K562 treated with DMSO at 1 percent for 12 hours (cell line): Measurements from ENCODE around the gene DCP1B. TPM values are rescaled to one million over a fixed set of nuclear protein-coding genes. Genes with fewer than 3 reads are reported as not detected.

Experiments
- total RNA-seq: library from RNA; unstranded; fragments of 300-600 nt; gene quantifications from 2 replicates; pipeline ENCODE4 v1.2.3, GENCODE V29; 2022; ENCODE audit not compliant: insufficient read depth

Gene DCP1B
- total RNA-seq = 3.2 and 4.5 TPM in 2 replicates

DNA sequence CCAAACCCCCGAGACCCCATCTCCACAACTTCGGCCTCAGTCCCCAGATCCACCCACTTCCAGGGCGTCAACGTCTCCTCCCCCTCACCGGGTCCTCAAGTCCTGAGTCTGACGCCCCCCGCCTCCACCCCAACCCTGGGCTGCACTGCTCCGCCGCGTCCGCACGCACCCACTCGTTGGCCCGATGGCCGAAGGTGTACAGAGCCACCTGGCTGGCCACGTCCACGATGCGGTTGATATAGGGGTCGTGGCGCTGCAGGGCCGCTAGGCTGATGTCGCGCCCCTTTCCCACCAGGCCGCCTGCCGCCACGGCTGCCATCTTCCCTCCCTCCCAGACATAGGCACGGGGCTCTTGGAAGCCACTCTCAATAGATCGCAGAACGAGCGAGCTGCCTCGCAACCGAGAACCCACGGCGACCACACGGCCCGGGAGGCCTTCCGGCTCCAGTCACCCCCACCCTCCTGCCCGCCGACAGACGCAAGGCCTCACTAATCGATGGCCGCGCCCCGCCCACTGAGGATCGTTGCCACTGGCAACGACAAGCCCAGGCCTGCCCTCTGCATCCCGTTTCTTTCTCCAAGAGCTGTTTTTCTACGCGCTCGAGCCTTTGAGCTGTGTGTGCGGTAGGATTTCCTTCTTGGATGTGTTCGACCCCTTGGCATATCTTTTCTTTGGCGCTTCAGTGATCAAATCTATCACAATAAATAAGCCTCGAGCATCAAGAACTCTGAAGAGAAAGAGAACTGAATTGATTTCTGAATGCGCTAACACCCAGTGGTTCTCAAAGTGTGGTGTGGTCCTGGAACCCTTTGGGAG lies at the start of gene DCP1B:
TSS of gene DCP1B (minus strand) at position 345 of the 817 bp plus-strand sequence. CDS start at position 319, 26 bp downstream.

GRCh38 chr12:2052826-2053678 lies 48.8 kb upstream of the DCP1B start, which contains the start of gene CACNA1C:
CACNA1C (plus strand) TSS chr12:2052987; CDS start chr12:2053563, 576 bp downstream.

DNA sequence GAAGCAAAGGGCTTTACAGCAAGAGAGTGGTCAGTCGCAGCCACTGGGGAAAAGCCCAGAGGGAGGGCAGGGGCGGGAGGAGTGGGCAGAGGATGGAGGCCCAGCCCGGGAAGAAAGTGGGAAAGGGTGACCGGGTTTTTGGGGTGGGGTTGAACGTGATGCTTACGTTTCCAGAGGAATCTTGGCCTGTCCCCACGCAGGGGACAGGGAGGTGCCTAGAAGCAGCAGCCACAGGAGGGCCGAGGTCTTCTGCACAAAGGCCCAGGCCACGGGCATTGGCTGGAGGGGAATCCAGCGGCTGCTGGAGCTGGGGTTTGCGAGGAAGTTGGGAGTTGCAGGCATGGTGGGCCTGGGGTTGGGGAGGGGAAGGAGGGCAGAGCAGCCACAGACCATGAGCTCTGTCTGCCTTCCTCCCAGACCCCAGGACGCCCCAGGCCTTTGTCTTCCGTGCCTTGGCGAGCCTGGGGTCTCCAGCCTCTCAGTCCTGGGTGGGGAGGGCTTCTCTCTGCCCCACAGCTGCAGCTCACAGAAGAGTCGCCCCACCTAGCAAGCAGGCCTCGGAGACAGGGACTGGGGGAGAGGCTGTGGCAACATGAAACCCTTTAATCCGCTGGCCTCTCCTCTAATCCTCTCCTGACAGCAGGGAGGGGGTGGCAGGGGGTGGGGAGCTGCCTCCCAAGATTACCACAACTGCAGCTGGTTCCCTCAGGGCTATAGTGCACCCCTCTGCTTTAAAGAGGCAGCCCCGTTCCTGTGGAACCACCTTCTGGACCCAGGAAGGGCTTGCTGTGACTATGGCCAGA lies 86.0 kb downstream of the DCP1B start, which contains the start of gene CACNA2D4:
TSS of gene CACNA2D4 (minus strand) at position 572 of the 803 bp plus-strand sequence. CDS start at position 393, 179 bp downstream.

Other genes starting within 250 kb of the DCP1B start
- gene LRTM2, start 183.9 kb downstream of the DCP1B start, total RNA-seq = not detected in 2 replicates
- 1.1 and 3.4 TPM in 2 replicates for gene CACNA2D4, start 85.8 kb downstream of the DCP1B start, total RNA-seq
- 0.16 TPM in 1 of 2 replicates, not detected in the other for gene CACNA1C, start 48.5 kb upstream of the DCP1B start, total RNA-seq